ENCODE data around the gene DHCR7. TPM values are rescaled to one million over a fixed set of nuclear protein-coding genes. Genes with fewer than 3 reads are reported as not detected.

The DHCR7 gene
- total RNA-seq, 2 donors from 2014 or later: 87.7 to 130 TPM

DNA sequence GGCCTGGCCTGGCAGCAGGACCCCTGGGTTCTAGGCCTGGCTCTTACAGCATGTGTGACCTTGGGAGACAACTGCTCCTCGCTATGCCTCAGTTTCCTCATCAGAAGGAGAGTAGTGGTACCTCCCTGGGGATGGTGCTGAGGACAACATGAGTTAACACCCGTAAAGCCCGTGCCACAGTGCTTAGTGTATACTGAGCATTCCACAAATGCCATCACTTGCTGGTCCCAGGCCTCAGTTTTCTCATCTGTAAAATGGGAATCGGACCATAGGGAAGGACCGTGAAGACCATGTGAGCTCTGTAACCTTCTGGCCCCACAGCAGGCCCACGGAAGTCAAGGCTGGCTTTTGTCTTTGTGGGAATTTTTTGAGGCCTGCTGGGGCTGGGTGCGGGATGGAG, 52.4 kb downstream of the DHCR7 start:
- WGBS, 2 experiments (ENCODE audit: insufficient coverage in 1 of 2, insufficient read length in 1 of 2): 91 to 92% methylated on average over 4 to 7 of the region's 7 CpGs
- Histone ChIP-seq H3K4me3 (ENCODE audit: low read length) (no peak overlapping the region), H3K36me3 (ENCODE audit: control insufficient read depth, insufficient read depth, low read length) (no peaks in the 10 kb centered on the region), H3K27me3 (ENCODE audit: control insufficient read depth, insufficient read depth, low read length, poor library complexity, severe bottlenecking) (peaks cover 8% of the 10 kb centered on the region), H3K9ac (ENCODE audit: extremely low read depth, low read length, poor library complexity, severe bottlenecking) (no peak overlapping the region), H3K27ac (ENCODE audit: low read depth, low read length) (no peak overlapping the region), H3K4me1 (ENCODE audit: control insufficient read depth, insufficient read depth, low read length) (no peaks in the 10 kb centered on the region), H3K9me3 (ENCODE audit: control insufficient read depth, low read length) (no peaks in the 10 kb centered on the region)
- Mint-ChIP-seq H3K9me3 (no peaks in the 10 kb centered on the region), H3K4me3 (no peak overlapping the region), H3K36me3 (ENCODE audit: low read depth) (no peaks in the 10 kb centered on the region), H3K27me3 (ENCODE audit: insufficient read depth) (peaks cover 21% of the 10 kb centered on the region), H3K4me1 (no peaks in the 10 kb centered on the region), H3K27ac (no peak overlapping the region)
- DNase-seq: no peak
- TF ChIP-seq, protein P1, sequence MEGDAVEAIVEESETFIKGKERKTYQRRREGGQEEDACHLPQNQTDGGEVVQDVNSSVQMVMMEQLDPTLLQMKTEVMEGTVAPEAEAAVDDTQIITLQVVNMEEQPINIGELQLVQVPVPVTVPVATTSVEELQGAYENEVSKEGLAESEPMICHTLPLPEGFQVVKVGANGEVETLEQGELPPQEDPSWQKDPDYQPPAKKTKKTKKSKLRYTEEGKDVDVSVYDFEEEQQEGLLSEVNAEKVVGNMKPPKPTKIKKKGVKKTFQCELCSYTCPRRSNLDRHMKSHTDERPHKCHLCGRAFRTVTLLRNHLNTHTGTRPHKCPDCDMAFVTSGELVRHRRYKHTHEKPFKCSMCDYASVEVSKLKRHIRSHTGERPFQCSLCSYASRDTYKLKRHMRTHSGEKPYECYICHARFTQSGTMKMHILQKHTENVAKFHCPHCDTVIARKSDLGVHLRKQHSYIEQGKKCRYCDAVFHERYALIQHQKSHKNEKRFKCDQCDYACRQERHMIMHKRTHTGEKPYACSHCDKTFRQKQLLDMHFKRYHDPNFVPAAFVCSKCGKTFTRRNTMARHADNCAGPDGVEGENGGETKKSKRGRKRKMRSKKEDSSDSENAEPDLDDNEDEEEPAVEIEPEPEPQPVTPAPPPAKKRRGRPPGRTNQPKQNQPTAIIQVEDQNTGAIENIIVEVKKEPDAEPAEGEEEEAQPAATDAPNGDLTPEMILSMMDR (conservative IDR thresholded peaks at IDR 0.05): no peak

DNA sequence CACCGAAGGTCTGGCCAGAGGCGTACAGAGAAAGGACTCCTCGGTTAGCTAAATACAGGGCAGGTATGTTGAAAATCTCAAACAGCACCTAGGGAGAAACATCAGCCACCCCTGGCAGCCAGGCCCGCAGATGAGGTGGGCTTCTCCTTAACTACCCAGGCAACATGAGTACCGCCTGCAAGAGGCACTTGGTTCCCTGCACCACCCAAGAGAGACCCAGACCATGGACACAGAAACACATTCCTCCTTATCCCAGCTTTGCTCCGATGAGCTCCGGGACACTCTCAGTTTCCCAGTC, 53.0 kb downstream of the DHCR7 start:
- Mint-ChIP-seq H3K4me3 (no peak overlapping the region), H3K4me1 (no peaks in the 10 kb centered on the region), H3K27me3 (ENCODE audit: insufficient read depth) (peaks cover 25% of the 10 kb centered on the region), H3K27ac (no peak overlapping the region), H3K36me3 (ENCODE audit: low read depth) (no peaks in the 10 kb centered on the region), H3K9me3 (no peaks in the 10 kb centered on the region)
- H3K4me1 ChIP-seq (ENCODE audit: control insufficient read depth, insufficient read depth, low read length): no peaks in the 10 kb centered on the region
- H3K4me3 ChIP-seq (ENCODE audit: low read length): no peak overlapping the region
- no peaks in the 10 kb centered on the region for H3K36me3 ChIP-seq (ENCODE audit: control insufficient read depth, insufficient read depth, low read length)
- H3K27ac ChIP-seq (ENCODE audit: low read depth, low read length): no peak overlapping the region
- TF ChIP-seq, protein P1 (conservative IDR thresholded peaks at IDR 0.05): no peak
- H3K9ac ChIP-seq (ENCODE audit: extremely low read depth, low read length, poor library complexity, severe bottlenecking): no peak overlapping the region
- H3K9me3 ChIP-seq (ENCODE audit: control insufficient read depth, low read length): no peaks in the 10 kb centered on the region
- peaks cover 8% of the 10 kb centered on the region for H3K27me3 ChIP-seq (ENCODE audit: control insufficient read depth, insufficient read depth, low read length, poor library complexity, severe bottlenecking)
- WGBS, 2 experiments (ENCODE audit: insufficient coverage in 1 of 2, insufficient read length in 1 of 2): 78 to 88% methylated on average over 6 to 7 of the region's 7 CpGs
- DNase-seq: no peak

DNA sequence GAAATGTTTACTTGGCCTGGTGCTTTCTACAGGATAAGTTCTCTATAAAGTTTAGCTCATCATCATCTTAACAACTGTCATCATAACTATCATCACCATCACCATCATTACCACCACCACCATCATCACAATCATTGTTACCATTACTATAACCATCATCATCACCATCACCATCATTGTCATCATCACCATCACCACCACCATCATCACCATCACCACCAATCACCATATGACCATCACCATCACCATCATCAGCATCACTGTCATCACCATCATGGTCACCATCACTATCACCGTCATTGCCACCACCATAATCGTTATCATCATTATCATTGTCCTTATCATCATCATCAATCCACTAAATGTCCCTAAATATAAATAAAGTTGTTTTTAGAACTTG, 54.9 kb downstream of the DHCR7 start:
- Mint-ChIP-seq H3K36me3 (ENCODE audit: low read depth) (peaks cover 1% of the 10 kb centered on the region), H3K27me3 (ENCODE audit: insufficient read depth) (peaks cover 34% of the 10 kb centered on the region), H3K9me3 (peaks cover 4% of the 10 kb centered on the region), H3K4me1 (no peaks in the 10 kb centered on the region), H3K4me3 (no peak overlapping the region), H3K27ac (no peak overlapping the region)
- Histone ChIP-seq H3K36me3 (ENCODE audit: control insufficient read depth, insufficient read depth, low read length) (no peaks in the 10 kb centered on the region), H3K4me1 (ENCODE audit: control insufficient read depth, insufficient read depth, low read length) (no peaks in the 10 kb centered on the region), H3K27me3 (ENCODE audit: control insufficient read depth, insufficient read depth, low read length, poor library complexity, severe bottlenecking) (peaks cover 8% of the 10 kb centered on the region), H3K9ac (ENCODE audit: extremely low read depth, low read length, poor library complexity, severe bottlenecking) (no peak overlapping the region), H3K27ac (ENCODE audit: low read depth, low read length) (no peak overlapping the region), H3K4me3 (ENCODE audit: low read length) (no peak overlapping the region), H3K9me3 (ENCODE audit: control insufficient read depth, low read length) (no peaks in the 10 kb centered on the region)
- no peak for DNase-seq
- 93% methylated on average over 2 of the region's 2 CpGs; no CpG with 5 or more reads in 1 of the 2 experiments for WGBS, 2 experiments (ENCODE audit: insufficient coverage in 1 of 2, insufficient read length in 1 of 2)
- TF ChIP-seq, protein P1 (conservative IDR thresholded peaks at IDR 0.05): no peak
